ENCODE data around the gene THBS2.

Gene THBS2

DNA sequence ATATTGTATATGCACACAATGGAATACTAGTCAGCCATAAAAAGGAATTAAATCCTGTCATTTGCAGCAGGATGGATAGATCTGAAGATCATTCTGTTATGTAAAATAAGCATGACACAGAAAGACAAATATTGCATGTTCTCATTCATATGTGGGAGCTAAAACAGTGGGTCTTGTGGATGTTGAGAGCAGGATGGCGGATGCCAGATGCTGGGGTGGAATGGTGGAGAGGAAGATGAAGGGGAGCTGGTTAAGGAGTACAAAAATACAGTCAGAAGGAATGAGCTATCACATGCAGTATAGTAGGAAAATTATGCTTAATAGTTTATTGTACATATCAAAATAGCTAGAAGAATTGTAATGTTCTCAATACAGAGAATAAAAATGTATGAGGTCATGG, 41.8 kb downstream of the THBS2 start:
- Histone ChIP-seq H3K9me3 (replicated peaks; ENCODE audit: insufficient read depth, low read length) (no peaks in the 10 kb centered on the region), H4K20me1 (ENCODE audit: insufficient read depth, low read length) (no peaks in the 10 kb centered on the region), H3K79me2 (ENCODE audit: low read length) (no peaks in the 10 kb centered on the region), H2AFZ (ENCODE audit: low read length) (no peak overlapping the region), H3K4me3 (ENCODE audit: low read length) (no peak overlapping the region), H3K4me1 (ENCODE audit: low read length) (no peaks in the 10 kb centered on the region), H3K9me2 (replicated peaks; ENCODE audit: insufficient read depth, low read length) (no peaks in the 10 kb centered on the region), H3K36me3 (replicated peaks; ENCODE audit: insufficient read depth, low read length) (no peaks in the 10 kb centered on the region), H3K27me3 (replicated peaks; ENCODE audit: insufficient read depth, low read length) (no peaks in the 10 kb centered on the region), H3K27ac (ENCODE audit: low read length) (no peak overlapping the region), H3K9ac (ENCODE audit: low read length) (no peak overlapping the region), H3F3A (ENCODE audit: insufficient read depth, low read length) (no peaks in the 10 kb centered on the region), H3K4me2 (ENCODE audit: low read depth, low read length) (no peak overlapping the region)
- TF ChIP-seq, protein P1, sequence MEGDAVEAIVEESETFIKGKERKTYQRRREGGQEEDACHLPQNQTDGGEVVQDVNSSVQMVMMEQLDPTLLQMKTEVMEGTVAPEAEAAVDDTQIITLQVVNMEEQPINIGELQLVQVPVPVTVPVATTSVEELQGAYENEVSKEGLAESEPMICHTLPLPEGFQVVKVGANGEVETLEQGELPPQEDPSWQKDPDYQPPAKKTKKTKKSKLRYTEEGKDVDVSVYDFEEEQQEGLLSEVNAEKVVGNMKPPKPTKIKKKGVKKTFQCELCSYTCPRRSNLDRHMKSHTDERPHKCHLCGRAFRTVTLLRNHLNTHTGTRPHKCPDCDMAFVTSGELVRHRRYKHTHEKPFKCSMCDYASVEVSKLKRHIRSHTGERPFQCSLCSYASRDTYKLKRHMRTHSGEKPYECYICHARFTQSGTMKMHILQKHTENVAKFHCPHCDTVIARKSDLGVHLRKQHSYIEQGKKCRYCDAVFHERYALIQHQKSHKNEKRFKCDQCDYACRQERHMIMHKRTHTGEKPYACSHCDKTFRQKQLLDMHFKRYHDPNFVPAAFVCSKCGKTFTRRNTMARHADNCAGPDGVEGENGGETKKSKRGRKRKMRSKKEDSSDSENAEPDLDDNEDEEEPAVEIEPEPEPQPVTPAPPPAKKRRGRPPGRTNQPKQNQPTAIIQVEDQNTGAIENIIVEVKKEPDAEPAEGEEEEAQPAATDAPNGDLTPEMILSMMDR (IDR thresholded peaks at IDR 0.05; ENCODE audit: low read length): no peak
- no peak for TF ChIP-seq EZH2 (optimal IDR thresholded peaks at IDR 0.05; ENCODE audit: low read depth, low read length)
- DNase-seq: no peak

GRCh38 chr6:169210611-169211010, 43.0 kb downstream of the THBS2 start:
- no peak for DNase-seq
- Histone ChIP-seq H3K79me2 (ENCODE audit: low read length) (no peaks in the 10 kb centered on the region), H3K9me2 (replicated peaks; ENCODE audit: insufficient read depth, low read length) (no peaks in the 10 kb centered on the region), H4K20me1 (ENCODE audit: insufficient read depth, low read length) (no peaks in the 10 kb centered on the region), H3K36me3 (replicated peaks; ENCODE audit: insufficient read depth, low read length) (no peaks in the 10 kb centered on the region), H3K9ac (ENCODE audit: low read length) (no peak overlapping the region), H3K27ac (ENCODE audit: low read length) (no peak overlapping the region), H3K4me3 (ENCODE audit: low read length) (no peak overlapping the region), H3K27me3 (replicated peaks; ENCODE audit: insufficient read depth, low read length) (no peaks in the 10 kb centered on the region), H3K9me3 (replicated peaks; ENCODE audit: insufficient read depth, low read length) (no peaks in the 10 kb centered on the region), H3F3A (ENCODE audit: insufficient read depth, low read length) (no peaks in the 10 kb centered on the region), H3K4me2 (ENCODE audit: low read depth, low read length) (no peak overlapping the region), H3K4me1 (ENCODE audit: low read length) (no peaks in the 10 kb centered on the region), H2AFZ (ENCODE audit: low read length) (no peak overlapping the region)
- no peak for TF ChIP-seq EZH2phosphoT487 (IDR thresholded peaks at IDR 0.05; ENCODE audit: low read length)
- TF ChIP-seq, protein P1 (IDR thresholded peaks at IDR 0.05; ENCODE audit: low read length): no peak
- no peak for TF ChIP-seq EZH2 (optimal IDR thresholded peaks at IDR 0.05; ENCODE audit: low read depth, low read length)

DNA sequence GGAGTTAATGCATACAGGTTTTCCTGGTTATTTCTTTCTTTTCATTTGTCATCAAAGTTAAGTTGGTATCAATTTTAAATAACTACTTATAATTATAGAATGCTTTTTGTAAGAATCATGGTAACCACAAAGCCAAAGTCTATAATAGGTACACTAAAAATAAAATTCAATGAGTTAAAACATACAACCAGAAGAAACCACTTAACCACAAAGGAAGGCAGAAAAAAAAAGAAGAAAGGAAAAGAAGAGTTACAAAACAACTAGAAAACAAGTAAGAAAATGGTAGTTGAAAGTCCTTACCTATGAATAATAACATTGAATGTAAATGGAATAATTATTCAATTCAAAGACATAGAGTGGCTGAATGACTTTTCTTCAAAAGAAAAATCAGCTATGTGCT, 45.6 kb downstream of the THBS2 start:
- peak; percentile 17 for DNase-seq
- Histone ChIP-seq H3K4me1 (ENCODE audit: low read length) (no peaks in the 10 kb centered on the region), H3K27ac (ENCODE audit: low read length) (no peak overlapping the region)

More for the DNA sequence above, 45.6 kb downstream of the THBS2 start:
- Histone ChIP-seq H2AFZ (ENCODE audit: low read length) (no peak overlapping the region), H3K9me3 (replicated peaks; ENCODE audit: insufficient read depth, low read length) (no peaks in the 10 kb centered on the region), H3K9ac (ENCODE audit: low read length) (no peak overlapping the region), H3K79me2 (ENCODE audit: low read length) (no peaks in the 10 kb centered on the region), H3K4me2 (ENCODE audit: low read depth, low read length) (no peak overlapping the region), H3K27me3 (replicated peaks; ENCODE audit: insufficient read depth, low read length) (no peaks in the 10 kb centered on the region), H3K4me3 (ENCODE audit: low read length) (no peak overlapping the region), H3K36me3 (replicated peaks; ENCODE audit: insufficient read depth, low read length) (no peaks in the 10 kb centered on the region), H4K20me1 (ENCODE audit: insufficient read depth, low read length) (no peaks in the 10 kb centered on the region), H3K9me2 (replicated peaks; ENCODE audit: insufficient read depth, low read length) (no peaks in the 10 kb centered on the region), H3F3A (ENCODE audit: insufficient read depth, low read length) (no peaks in the 10 kb centered on the region)
- TF ChIP-seq, protein P1 (IDR thresholded peaks at IDR 0.05; ENCODE audit: low read length): no peak
- TF ChIP-seq EZH2phosphoT487 (IDR thresholded peaks at IDR 0.05; ENCODE audit: low read length) (no peak), EZH2 (optimal IDR thresholded peaks at IDR 0.05; ENCODE audit: low read depth, low read length) (no peak)
